Mucosa of descending colon (tissue), 3 donors: Measurements from ENCODE around the gene SRL. TPM values are rescaled to one million over a fixed set of nuclear protein-coding genes. Genes with fewer than 3 reads are reported as not detected.
A peak's percentile ranks its signal among the peaks of the same experiment; 100 is the strongest.

Experiments
- ATAC-seq: fragments of 200-7000 bp; cut with Tn5 transposase; one replicate; pipeline ENCODE4 v1.9.1; 2020; ENCODE audit warnings: mild to moderate bottlenecking, moderate library complexity
- DNase-seq, 3 donors: peaks; one replicate each; pipeline ENCODE4 v3.0.0-alpha.2; 2020
- H3K36me3 ChIP-seq: fragments of 200-600 bp; one replicate; pipeline ENCODE4 v1.8.0; 2021; ENCODE audit warnings: low read depth, mild to moderate bottlenecking
- H3K4me1 ChIP-seq: fragments of 200-600 bp; one replicate; pipeline ENCODE4 v1.8.0; 2021; ENCODE audit warnings: low read depth, mild to moderate bottlenecking
- H3K4me3 ChIP-seq: fragments of 200-600 bp; one replicate; pipeline ENCODE4 v1.8.0; 2021; ENCODE audit warnings: mild to moderate bottlenecking
- H3K9me3 ChIP-seq: fragments of 200-600 bp; one replicate; pipeline ENCODE4 v1.8.0; 2021; ENCODE audit warnings: mild to moderate bottlenecking
- CTCF ChIP-seq: fragments of 200-600 bp; IDR thresholded peaks from one replicate; pipeline ENCODE4 v1.8.0; 2022; ENCODE audit warnings: antibody characterized with exemption, mild to moderate bottlenecking
- intact Hi-C, 2 donors: fragments of 100-400 bp; cut with DNase I in 1 of 2; cut with micrococcal nuclease in 1 of 2; formaldehyde crosslinking; loops; one replicate each; pipeline versions ENCODE4 v1.11.0 to v1.11.1; 2022; cut with DNase I, micrococcal nuclease
- total RNA-seq, 3 donors: library from RNA; stranded (reverse); fragmentation: NEBNext Ultra II Directional in 2 of 3; extraction: Animal tissue kit (Norgen Biotek cat#: 25700) in 2 of 3; gene quantifications; one replicate each; pipeline versions ENCODE4 v1.2.1 to v1.2.4, GENCODE V29; 2021 to 2023
- donor health status: DM: no; HTN: no; CAD: no; lungs with moderate emphysema.
- donor health status: DM: no; HTN: no; CAD: no.
- donor health status: DM: no; HTN: yes; CAD: no.

Gene SRL
- total RNA-seq, 3 donors from 2014 or later, result 0.35 to 1.2 (median 0.41) TPM

- Histone ChIP-seq H3K4me3 (no peak overlapping the region), H3K9me3 (no peaks in the 10 kb centered on the region), H3K4me1 (peaks cover 3% of the 10 kb centered on the region), H3K36me3 (no peaks in the 10 kb centered on the region)
- TF ChIP-seq CTCF, result no peak
- intact Hi-C loops, result no loop called here
- DNase-seq (no peak), ATAC-seq (peak; percentile 39)
Measured at GRCh38 chr16:4209666-4210065, 32.2 kb downstream of the SRL start.

DNA sequence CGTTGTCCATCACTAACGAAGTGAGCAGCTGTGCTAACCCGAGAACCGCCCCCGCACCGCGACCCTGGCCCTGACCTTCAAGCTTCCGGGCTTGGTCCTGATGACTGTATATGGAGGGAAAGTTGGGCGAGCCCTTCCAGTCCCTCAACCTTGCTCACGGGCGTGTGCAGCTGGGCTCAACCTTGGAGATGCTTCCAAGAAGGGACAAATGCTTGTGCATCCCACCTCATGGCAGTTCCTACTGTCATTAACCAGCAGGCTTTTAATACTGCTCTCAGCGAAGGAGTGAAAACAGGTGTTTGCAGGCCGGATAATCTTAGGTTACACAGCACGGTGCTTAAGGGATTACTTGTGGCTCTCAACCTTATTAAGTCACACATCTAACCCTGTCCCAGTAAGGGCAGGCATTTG lies 33.5 kb downstream of the SRL start:
- Histone ChIP-seq H3K4me1 (no peaks in the 10 kb centered on the region), H3K9me3 (no peaks in the 10 kb centered on the region), H3K36me3 (no peaks in the 10 kb centered on the region), H3K4me3 (no peak overlapping the region)
- no peak for TF ChIP-seq CTCF
- DNase-seq (no peak), ATAC-seq (no peak)
- intact Hi-C loops, result no loop called here

GRCh38 chr16:4207683-4208340 lies 34.1 kb downstream of the SRL start:
- no peaks in the 10 kb centered on the region for H3K4me1 ChIP-seq
- intact Hi-C loops, result no loop called here

DNA sequence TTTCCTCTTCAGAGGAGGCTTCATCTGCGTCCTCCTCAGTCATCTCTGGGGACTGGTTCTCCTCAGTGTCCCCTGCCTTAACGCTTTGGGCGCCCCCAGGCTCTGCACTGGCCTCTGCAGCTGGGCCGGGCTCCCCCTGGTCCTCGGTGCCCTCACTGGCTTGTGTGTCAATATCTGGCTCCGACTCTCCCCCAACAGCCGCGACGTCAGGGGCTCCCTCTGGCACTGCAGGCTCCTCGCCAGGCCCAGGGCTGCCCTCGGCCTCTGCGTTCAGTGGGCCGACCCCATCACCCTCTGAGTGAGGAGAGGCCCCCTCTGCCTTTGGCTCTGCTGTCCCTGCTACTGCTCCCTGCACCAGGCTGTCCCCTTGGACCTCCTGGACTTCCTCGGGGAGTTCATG lies 34.7 kb downstream of the SRL start:
- DNase-seq (no peak), ATAC-seq (no peak)
- no peak overlapping the region for H3K4me3 ChIP-seq
- intact Hi-C loops, result no loop called here
- no peaks in the 10 kb centered on the region for H3K9me3 ChIP-seq
- H3K4me1 ChIP-seq, result no peaks in the 10 kb centered on the region
- H3K36me3 ChIP-seq, result no peaks in the 10 kb centered on the region
- no peak for TF ChIP-seq CTCF

More at GRCh38 chr16:4207683-4208340, 34.1 kb downstream of the SRL start:
- Histone ChIP-seq H3K36me3 (no peaks in the 10 kb centered on the region), H3K4me3 (no peak overlapping the region), H3K9me3 (no peaks in the 10 kb centered on the region)
- TF ChIP-seq CTCF, result no peak
- DNase-seq (no peak), ATAC-seq (no peak)

- no peak for TF ChIP-seq CTCF
- H3K9me3 ChIP-seq, result no peaks in the 10 kb centered on the region
- no peaks in the 10 kb centered on the region for H3K36me3 ChIP-seq
- no peaks in the 10 kb centered on the region for H3K4me1 ChIP-seq
- intact Hi-C loops, result no loop called here
- DNase-seq (no peak), ATAC-seq (no peak)
- H3K4me3 ChIP-seq, result no peak overlapping the region
Measured at GRCh38 chr16:4206680-4207079, 35.2 kb downstream of the SRL start.

GRCh38 chr16:4205971-4206370 lies 35.9 kb downstream of the SRL start:
- no peaks in the 10 kb centered on the region for H3K4me1 ChIP-seq
- H3K9me3 ChIP-seq, result no peaks in the 10 kb centered on the region
- no peak overlapping the region for H3K4me3 ChIP-seq
- no peak for ATAC-seq
- no peaks in the 10 kb centered on the region for H3K36me3 ChIP-seq
- intact Hi-C loops, result no loop called here
- TF ChIP-seq CTCF, result no peak
- no peak for DNase-seq
